Esophagus muscularis mucosa (tissue), 4 donors: ENCODE data around the gene CARNS1. TPM values are rescaled to one million over a fixed set of nuclear protein-coding genes. Genes with fewer than 3 reads are reported as not detected.
A peak's percentile ranks its signal among the peaks of the same experiment; 100 is the strongest.

ENCODE experiments used
- DNase-seq: peaks from one replicate; pipeline ENCODE4 v3.0.0-alpha.2; 2017; ENCODE audit errors: extremely low spot score
- H3K27ac ChIP-seq, 4 donors: fragments of 200-600 bp; sonication (generic); replicated peaks in 1 of 4; 1 replicate in 3 of 4; 2 replicates in 1 of 4; pipeline ENCODE4 v1.5.1; 2016 to 2019; ENCODE audit warnings: mild to moderate bottlenecking in 1 of 4
- H3K27me3 ChIP-seq, 4 donors: fragments of 200-600 bp; sonication (generic); one replicate each; pipeline versions ENCODE4 v1.5.1 to v1.6.0; 2016 to 2019
- H3K36me3 ChIP-seq, 4 donors: fragments of 200-600 bp; sonication (generic); one replicate each; pipeline ENCODE4 v1.5.1; 2016 to 2019
- H3K4me1 ChIP-seq, 4 donors: fragments of 200-600 bp; sonication (generic); one replicate each; pipeline ENCODE4 v1.5.1; 2016 to 2019
- H3K4me3 ChIP-seq, 4 donors: fragments of 200-600 bp; sonication (generic); 1 replicate in 2 of 4; 2 replicates in 2 of 4; pipeline ENCODE4 v1.5.1; 2016 to 2019; ENCODE audit warnings: mild to moderate bottlenecking in 4 of 4, moderate library complexity in 1 of 4
- H3K9me3 ChIP-seq, 4 donors: fragments of 200-600 bp; sonication (generic); 1 replicate in 3 of 4; 2 replicates in 1 of 4; pipeline ENCODE4 v1.5.1; 2016 to 2019
- EP300 ChIP-seq: sonication (generic); formaldehyde crosslinking; IDR thresholded peaks from one replicate; pipeline ENCODE4 v1.6.1; 2017; ENCODE audit warnings: antibody characterized with exemption
- POLR2A ChIP-seq: fragments of 450-650 bp; IDR thresholded peaks from one replicate; pipeline ENCODE4 v1.6.1; 2017; ENCODE audit warnings: antibody characterized with exemption, moderate library complexity, mild to moderate bottlenecking, low read depth
- POLR2AphosphoS5 ChIP-seq, 2 donors: sonication (generic); formaldehyde crosslinking; IDR thresholded peaks; one replicate each; pipeline ENCODE4 v1.6.1; 2017; ENCODE audit warnings: antibody characterized with exemption in 2 of 2
- WGBS: methylation state at CpG from one replicate; pipeline ENCODE4 v1.1.5; 2018; 5-methylcytosine and 5-hydroxymethylcytosine counted together
- intact Hi-C: fragments of 100-400 bp; cut with DNase I; formaldehyde crosslinking; loops from one replicate; pipeline ENCODE4 v1.15.1; 2023
- total RNA-seq, 4 donors: library from RNA; depleted of rRNA; stranded (reverse); fragments of >200 nt; gene quantifications; one replicate each; pipeline versions ENCODE4 v1.1.0 to v1.2.1, GENCODE V29; 2016
- TF ChIP-seq, protein P1 (sequence below), 3 experiments: fragments of 200-600 bp in 2 of 3; fragments of 450-650 bp in 1 of 3; sonication (generic) in 2 of 3; IDR thresholded peaks; one replicate each; pipeline ENCODE4 v1.5.1; 2017 to 2019; ENCODE audit warnings: antibody characterized with exemption in 3 of 3, mild to moderate bottlenecking in 2 of 3, moderate library complexity in 1 of 3

The CARNS1 gene
- total RNA-seq, 4 donors from 2014 or later: 0.83 to 1.9 (median 1.2) TPM

DNA sequence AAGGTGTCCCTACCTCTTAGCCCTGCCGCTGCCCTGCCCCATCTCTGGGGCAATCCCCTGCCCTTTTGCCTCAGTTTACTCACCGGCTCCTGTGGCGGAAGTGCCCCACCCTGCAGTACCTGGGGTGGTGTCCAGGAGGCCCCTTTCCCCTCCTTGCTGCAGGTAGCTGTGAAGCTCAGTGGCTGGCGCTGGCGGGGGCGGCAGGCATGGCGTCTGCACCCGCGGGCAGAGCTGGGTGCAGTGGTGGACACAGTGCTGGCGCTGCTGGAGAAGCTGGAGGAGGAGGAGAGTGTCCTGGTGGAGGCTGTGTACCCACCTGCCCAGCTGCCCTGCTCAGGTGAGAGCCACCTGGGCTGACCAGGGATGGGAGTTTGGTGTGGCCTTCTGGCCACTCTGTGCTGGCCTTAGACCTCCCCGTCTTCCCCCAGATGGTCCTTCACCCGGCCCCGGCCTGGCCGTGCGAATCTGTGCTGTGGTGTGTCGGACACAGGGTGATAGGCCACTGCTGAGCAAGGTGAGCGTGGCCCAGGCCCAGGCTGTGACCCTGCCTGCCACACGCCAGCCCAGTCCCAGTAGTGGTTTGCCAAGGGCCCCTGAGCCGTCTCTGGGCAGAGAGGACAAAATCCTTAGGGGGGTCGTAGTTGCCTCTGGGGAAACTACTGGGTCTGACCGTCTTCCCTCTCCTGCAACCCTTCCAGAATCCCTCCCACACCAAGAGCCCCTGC is 4.0 kb downstream of the CARNS1 start:
- no peaks in the 10 kb centered on the region for H3K36me3 ChIP-seq
- peaks cover 0 to 6% (median 0%) of the 10 kb centered on the region in 4 donors for H3K27me3 ChIP-seq
- H3K4me3 ChIP-seq: no peak overlapping the region
- no peak for DNase-seq
- intact Hi-C loops: no loop called here
- H3K27ac ChIP-seq: peak overlapping the region; percentile 85 to 95 (median 93)
- WGBS: 84% methylated on average over 8 of the region's 21 CpGs
- H3K4me1 ChIP-seq: peaks cover 54 to 66% (median 56%) of the 10 kb centered on the region in 4 donors
- TF ChIP-seq POLR2AphosphoS5 (IDR thresholded peaks at IDR 0.05) (no peak), EP300 (no peak)
- TF ChIP-seq, protein P1, sequence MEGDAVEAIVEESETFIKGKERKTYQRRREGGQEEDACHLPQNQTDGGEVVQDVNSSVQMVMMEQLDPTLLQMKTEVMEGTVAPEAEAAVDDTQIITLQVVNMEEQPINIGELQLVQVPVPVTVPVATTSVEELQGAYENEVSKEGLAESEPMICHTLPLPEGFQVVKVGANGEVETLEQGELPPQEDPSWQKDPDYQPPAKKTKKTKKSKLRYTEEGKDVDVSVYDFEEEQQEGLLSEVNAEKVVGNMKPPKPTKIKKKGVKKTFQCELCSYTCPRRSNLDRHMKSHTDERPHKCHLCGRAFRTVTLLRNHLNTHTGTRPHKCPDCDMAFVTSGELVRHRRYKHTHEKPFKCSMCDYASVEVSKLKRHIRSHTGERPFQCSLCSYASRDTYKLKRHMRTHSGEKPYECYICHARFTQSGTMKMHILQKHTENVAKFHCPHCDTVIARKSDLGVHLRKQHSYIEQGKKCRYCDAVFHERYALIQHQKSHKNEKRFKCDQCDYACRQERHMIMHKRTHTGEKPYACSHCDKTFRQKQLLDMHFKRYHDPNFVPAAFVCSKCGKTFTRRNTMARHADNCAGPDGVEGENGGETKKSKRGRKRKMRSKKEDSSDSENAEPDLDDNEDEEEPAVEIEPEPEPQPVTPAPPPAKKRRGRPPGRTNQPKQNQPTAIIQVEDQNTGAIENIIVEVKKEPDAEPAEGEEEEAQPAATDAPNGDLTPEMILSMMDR (IDR thresholded peaks at IDR 0.05): no peak
- H3K9me3 ChIP-seq: no peaks in the 10 kb centered on the region

DNA sequence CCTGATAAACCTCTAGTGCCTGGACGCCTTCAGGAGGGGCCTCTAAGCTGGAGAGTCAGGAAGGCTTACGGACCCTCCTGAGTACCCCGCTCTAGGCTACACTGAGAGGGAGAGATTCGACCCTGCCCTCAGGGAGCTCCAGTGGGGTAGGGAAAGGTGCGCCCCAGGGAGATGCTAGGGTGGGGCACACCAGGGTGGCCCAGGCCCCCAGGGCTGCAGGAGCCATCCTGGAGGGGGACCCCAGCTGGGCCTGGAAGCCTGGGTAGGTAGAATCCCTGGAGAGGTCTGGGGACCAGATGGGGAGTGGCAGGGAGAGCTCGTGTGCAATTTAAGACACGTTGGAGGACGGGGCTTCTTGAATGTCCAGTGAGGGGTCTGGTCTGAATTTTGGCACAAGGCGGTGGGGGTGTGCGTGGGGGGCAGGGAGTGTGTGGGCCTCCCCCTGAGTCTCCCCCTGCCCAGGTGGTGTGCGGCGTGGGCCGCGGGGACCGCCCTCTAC is 4.7 kb downstream of the CARNS1 start:
- H3K4me1 ChIP-seq: peaks cover 49 to 60% (median 52%) of the 10 kb centered on the region in 4 donors
- H3K36me3 ChIP-seq: no peaks in the 10 kb centered on the region
- intact Hi-C loops: no loop called here
- DNase-seq: no peak
- H3K27ac ChIP-seq: peak overlapping the region; percentile 85 to 95 (median 93)
- peaks cover 0 to 1% (median 0%) of the 10 kb centered on the region in 4 donors for H3K27me3 ChIP-seq
- H3K9me3 ChIP-seq: no peaks in the 10 kb centered on the region
- peak overlapping the region; percentile 64 to 87 (median 72) for H3K4me3 ChIP-seq
- no peak for TF ChIP-seq POLR2AphosphoS5 (IDR thresholded peaks at IDR 0.05)
- 47% methylated on average over 11 of the region's 15 CpGs for WGBS

DNA sequence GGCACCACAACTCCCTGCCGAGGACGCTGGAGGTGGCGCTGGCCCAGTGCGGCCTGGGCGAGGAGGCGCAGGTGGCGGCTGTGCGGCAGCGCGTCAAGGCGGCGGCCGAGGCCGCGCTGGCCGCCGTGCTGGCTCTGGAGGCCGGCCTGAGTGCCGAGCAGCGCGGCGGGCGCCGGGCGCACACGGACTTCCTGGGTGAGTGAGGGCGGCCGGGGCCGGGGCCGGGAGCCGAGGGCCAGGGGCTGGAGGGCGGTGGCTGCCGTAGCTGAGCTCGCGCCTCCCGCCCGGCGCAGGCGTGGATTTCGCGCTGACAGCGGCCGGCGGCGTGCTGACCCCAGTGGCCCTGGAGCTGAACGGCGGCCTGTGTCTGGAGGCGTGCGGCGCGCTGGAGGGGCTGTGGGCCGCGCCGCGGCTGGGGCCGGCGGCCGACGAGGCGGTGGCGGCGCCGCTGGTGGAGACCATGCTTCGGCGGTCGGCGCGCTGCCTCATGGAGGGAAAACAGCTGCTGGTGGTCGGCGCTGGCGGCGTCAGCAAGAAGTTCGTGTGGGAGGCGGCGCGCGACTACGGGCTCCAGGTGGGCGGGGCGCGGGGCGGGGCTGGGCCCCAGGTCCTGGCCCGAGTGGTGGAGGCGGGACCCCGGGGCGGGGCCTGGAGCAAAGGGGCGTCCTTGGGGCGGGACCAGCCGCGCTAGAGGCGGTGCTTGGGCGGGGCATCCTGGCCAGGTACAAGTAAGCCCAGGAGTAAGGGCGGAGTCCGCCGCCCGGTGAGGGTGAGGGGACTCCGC is 5.4 kb downstream of the CARNS1 start:
- Histone ChIP-seq H3K36me3 (no peaks in the 10 kb centered on the region), H3K27ac (peak overlapping the region; percentile 85 to 95 (median 93)), H3K4me1 (peaks cover 42 to 54% (median 46%) of the 10 kb centered on the region in 4 donors), H3K4me3 (peak overlapping the region; percentile 64 to 87 (median 72)), H3K27me3 (no peaks in the 10 kb centered on the region), H3K9me3 (no peaks in the 10 kb centered on the region)
- intact Hi-C loops: no loop called here
- peak; percentile 67 to 86 for TF ChIP-seq POLR2AphosphoS5 (IDR thresholded peaks at IDR 0.05)
- no peak for TF ChIP-seq POLR2A
- TF ChIP-seq EP300: no peak
- under 1% methylated on average over 46 of the region's 97 CpGs for WGBS
- DNase-seq: peak; percentile 98

GRCh38 chr11:67421430-67422031 is 6.1 kb downstream of the CARNS1 start:
- no peak for TF ChIP-seq EP300
- TF ChIP-seq, protein P1 (IDR thresholded peaks at IDR 0.05): no peak
- TF ChIP-seq POLR2AphosphoS5 (IDR thresholded peaks at IDR 0.05): no peak
- TF ChIP-seq POLR2A: no peak
- Histone ChIP-seq H3K4me1 (peaks cover 35 to 47% (median 39%) of the 10 kb centered on the region in 4 donors), H3K9me3 (no peaks in the 10 kb centered on the region), H3K27me3 (no peaks in the 10 kb centered on the region), H3K36me3 (no peaks in the 10 kb centered on the region), H3K27ac (peak overlapping the region; percentile 85 to 95 (median 93)), H3K4me3 (peak overlapping the region; percentile 64 to 87 (median 72))
- 87% methylated on average over 17 of the region's 22 CpGs for WGBS
- intact Hi-C loops: no loop called here
- no peak for DNase-seq

DNA sequence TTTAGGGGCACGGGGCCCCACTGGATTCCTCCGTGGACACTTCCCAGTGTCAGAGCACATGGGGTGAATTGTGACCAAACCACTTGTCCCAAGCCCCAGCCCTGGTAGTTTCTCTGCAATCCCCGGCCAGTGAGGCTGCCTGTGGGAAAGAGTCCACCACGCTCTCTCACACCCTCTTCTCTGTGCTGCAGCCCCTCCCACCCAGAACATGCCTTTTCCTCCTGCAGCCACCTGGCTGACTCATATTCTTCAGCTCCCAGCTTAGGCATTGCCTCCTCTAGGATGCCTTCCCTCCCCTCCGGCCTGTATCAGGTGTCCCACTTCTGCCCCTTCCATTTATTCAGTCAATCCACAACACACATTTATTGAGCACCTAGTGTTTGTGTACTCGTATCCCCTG is 7.4 kb downstream of the CARNS1 start:
- intact Hi-C loops: no loop called here
- TF ChIP-seq EP300: no peak
- TF ChIP-seq, protein P1 (IDR thresholded peaks at IDR 0.05): no peak
- TF ChIP-seq POLR2AphosphoS5 (IDR thresholded peaks at IDR 0.05): no peak
- TF ChIP-seq POLR2A: no peak
- no peaks in the 10 kb centered on the region for H3K36me3 ChIP-seq
- peaks cover 31 to 42% (median 34%) of the 10 kb centered on the region in 4 donors for H3K4me1 ChIP-seq
- no peaks in the 10 kb centered on the region for H3K27me3 ChIP-seq
- H3K27ac ChIP-seq: no peak overlapping the region
- 78% methylated on average over 6 of the region's 6 CpGs for WGBS
- H3K4me3 ChIP-seq: no peak overlapping the region
- no peak for DNase-seq
- H3K9me3 ChIP-seq: no peaks in the 10 kb centered on the region
